GM19239 (cell line): ENCODE measurements around the gene EPHA6.
"Not testable (repeated sequence)": the region's sequence is repeated elsewhere in the genome, so short reads cannot be mapped to it uniquely, and the experiment has no call there.

Experiments
- DNase-seq: peaks from one replicate; pipeline ENCODE4 v3.0.0; 2011; ENCODE audit warnings: low spot score; ENCODE audit not compliant: insufficient read length
- FAIRE-seq: peaks from 2 replicates; lab custom pipeline; 2011; peaks lifted over from hg19 to GRCh38; lab: Jason Lieb, UNC

The EPHA6 gene

DNA sequence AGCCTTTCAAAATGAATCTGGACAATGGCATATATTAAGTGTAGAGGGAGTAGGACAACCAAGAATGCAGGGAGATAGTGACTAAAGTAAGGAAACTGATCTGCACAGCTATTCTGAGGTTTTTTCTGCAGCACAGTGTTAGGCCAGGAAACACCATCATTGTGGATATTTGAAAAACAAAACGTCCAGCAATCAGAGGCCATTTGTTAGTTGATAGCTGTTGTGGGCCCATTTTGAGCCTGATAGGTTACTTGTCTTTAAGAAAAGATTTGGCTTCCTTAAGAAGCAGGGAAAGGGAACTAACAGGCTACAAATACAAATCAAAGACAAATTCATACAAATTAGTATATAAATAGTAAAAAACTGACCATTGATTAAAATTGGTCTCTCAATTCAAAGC is 574.4 kb downstream of the EPHA6 start:
- DNase-seq (no peak), FAIRE-seq (no peak)

DNA sequence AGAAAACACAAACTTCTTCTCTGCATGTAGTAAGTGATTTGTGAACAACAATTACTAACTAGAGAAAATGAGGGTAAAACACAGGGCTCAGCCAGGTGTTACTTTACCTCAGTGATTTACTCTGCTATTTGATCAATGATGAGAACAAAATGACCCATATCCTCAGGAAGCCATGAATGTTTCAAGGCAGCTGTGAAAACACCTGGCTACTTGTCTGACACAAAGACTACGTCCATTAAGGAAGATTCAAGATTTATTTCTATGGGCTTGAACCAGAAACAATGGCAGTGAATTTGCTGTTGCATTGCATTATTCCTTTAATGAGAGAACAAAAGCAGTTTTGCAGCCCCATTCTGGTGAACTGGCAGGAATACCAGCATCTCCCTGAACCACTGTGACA is 575.5 kb downstream of the EPHA6 start:
- DNase-seq (no peak), FAIRE-seq (no peak)

DNA sequence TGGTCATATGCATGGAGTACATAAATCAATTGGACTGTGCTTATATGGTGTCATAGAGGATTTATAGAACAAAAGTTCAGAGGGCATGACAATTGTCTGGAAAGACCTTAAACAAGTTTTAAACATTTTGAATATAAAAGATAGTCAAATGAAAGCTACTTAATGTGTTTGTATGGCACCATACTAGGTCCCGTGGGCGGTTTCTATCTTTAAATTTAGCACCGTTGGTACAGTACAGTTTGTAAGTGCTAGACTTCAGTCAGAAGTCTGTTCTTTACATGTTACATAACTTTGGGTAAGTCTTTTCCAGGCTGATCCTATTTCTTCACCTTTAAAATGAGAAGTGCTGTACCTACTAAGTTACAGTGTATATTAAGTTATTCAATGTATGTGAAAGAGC is 576.8 kb downstream of the EPHA6 start:
- DNase-seq (no peak), FAIRE-seq (no peak)

DNA sequence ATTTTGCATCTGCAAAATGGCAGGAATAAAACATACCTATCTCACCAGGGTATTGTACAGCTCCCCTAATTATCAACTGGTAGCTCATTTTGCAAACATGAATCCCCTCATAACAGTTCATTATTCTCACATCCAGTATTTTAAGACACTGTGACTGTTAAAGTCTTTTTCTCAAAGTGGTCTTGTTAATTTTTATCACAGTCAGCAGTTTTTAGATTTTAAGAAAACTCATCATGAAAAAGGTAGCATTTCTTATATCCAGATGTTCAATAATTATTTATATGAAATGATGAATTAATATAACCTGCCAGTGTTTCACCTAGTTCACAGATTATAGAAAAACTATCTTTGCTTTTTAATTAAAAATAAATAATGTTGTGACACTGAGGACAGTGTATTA is 595.2 kb downstream of the EPHA6 start:
- no peak for DNase-seq
- no peak for FAIRE-seq

DNA sequence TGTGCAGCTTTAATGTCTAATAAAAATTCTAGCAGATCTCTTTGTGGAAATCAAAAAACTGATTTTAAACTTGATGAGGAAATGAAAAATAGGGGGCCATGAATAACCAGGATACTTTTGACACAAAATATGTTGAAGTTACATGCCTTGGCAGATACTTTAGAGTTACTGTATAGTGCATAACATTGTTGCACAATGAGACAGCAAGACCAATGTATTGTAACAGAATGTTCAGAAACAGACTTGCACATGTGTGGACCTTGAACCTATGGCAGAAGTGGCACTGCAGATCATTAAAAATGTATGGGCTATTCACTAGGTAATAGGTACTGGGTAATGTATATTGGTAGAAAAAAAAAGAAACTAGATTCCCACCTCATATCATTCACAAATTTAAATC is 607.2 kb downstream of the EPHA6 start:
- no peak for FAIRE-seq
- no peak for DNase-seq

DNA sequence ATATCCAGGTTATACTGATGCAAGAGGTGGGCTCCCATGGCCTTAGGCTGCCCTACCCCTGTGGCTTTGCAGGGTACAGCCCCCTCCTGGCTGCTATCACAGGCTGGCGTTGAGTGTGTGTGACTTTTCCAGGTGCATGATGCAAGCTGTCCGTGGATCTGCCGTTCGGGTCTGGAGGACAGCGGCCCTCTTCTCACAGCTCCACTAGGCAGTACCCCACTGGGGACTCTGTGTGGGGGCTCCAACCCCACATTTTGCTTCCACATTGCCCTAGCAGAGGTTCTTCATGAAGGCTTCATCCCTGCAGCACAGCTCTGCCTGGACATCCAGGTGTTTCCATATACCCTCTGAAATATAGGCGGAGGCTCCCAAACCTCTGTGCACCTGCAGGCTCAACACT is 610.6 kb downstream of the EPHA6 start:
- DNase-seq (no peak), FAIRE-seq (no peak)

DNA sequence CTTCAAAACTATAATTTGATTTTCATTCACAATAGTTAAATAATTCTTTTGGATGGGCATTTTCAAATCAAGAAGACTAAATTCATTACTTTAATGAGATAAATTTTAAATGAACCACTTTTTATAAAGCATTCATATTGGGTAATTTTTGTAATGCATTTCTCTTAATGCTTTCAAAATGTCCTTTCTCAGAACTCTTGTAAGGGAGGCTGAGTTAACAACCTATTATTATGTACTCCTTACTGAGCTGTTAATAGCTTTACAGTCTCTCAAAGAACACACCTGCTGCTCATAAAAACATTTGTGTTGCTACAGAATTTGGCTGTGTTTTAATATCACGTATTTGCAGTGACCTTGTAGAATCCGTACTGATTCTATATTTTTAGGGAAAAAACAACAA is 616.2 kb downstream of the EPHA6 start:
- DNase-seq (no peak), FAIRE-seq (no peak)

DNA sequence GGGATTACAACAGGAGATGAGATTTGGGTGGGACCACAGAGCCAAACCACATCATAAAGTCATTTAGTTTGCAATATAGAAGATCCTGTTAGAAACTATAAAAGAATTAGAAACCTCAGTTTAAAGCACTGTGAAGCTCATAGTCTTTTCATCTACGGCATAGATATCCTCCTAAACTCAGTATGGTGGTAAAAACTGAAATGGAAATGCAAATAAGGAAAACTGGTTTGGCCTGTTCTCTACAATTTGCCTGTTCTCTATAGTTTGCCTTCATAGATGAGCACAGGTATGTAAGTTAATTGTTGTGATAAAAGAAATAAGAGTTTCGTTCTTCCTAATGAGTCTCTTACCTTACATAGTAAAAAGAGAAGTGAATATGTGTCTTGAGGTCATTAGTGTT is 618.5 kb downstream of the EPHA6 start:
- no peak for FAIRE-seq
- no peak for DNase-seq

DNA sequence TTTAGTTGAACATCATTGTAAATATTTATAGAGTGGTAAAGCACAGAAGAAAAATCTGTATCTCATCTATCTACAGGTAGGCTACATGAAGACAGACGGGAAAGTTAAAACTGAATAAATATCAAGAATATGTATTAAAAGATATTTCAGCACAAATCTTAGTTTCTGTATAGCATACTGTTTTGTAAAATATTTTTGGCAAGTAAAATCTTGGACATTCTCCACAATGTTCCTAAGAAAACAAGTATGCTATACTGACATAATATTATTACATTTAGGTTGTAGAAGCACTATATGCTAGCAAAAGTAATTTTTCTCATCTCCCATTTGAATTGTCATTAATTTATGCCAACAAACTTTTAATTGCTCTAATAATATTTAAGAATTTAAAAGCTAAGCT is 623.7 kb downstream of the EPHA6 start:
- DNase-seq = no peak
- FAIRE-seq = no peak

DNA sequence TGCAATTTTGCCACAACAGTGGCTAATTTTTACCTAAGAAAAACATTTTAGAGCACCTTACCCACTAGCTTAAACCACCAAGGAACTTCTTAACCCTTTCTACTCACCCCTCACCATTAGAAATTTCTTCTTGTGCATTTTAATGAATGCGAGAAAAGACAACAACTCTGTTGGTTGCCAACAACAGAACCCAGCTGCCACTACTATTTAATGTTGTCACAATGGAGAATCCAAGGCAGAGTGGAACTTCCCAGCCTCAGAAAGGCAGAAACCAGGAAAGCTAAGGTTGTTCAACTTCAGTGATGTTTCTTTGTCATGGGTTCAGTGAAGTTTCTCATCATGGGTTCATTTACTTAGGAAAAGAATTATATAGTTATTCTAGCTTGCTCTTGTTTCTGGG is 625.0 kb downstream of the EPHA6 start:
- FAIRE-seq (no peak), DNase-seq (no peak)

DNA sequence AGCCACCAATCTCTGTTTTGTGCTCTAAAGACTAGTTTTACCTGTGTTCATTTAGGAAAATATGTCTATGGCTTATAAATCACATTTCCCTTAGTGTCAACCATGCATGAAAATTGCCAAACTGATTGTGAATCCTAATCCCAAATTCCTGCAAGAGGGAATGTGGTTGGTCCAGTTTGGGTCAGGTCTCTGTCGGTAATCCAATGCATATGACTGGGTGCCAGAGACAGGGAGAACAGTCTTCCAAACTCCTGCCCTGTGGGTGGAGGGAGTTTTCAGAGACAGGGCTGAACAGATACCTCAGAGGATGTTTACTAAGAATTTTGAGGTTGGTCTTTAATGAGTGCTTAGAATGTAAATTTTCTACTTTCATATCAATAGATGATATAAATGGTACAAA is 649.6 kb downstream of the EPHA6 start:
- no peak for DNase-seq
- no peak for FAIRE-seq

DNA sequence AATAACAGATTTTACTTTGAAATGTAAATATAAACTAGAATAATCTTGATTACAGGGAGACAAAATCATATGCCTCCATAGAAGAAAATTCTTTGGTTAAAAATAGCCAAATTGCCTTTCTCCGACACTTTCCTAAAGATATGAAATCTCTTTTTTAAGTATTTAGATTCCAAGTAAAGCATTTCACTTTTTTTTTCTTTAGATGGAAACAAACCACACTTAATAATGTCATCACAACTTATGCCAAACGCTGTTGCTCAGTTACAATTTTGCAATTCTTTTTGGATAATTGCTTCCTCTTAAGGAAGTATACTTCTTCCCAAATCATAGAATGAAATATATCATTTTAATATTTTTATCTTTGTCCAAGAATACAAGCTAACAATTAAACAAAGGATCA is 656.1 kb downstream of the EPHA6 start:
- FAIRE-seq (no peak), DNase-seq (no peak)

DNA sequence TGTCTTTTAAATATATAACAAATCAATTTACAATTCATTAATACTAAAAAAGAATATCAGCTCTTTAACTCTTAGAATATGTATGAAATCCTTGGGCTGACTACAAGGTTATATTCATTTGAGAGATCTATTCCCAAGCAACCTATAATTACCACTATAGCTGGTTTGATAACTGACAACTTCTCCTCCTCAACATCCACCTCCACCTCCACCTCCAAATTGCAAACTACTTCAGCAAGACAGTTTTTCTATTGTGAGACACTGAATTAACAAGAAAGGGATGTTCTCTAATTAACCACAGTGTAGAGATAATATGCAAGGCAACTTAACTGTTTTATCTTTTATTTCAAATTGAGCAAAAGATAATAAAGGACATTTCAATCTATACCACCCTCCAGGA is 665.3 kb downstream of the EPHA6 start:
- DNase-seq (no peak), FAIRE-seq (no peak)

DNA sequence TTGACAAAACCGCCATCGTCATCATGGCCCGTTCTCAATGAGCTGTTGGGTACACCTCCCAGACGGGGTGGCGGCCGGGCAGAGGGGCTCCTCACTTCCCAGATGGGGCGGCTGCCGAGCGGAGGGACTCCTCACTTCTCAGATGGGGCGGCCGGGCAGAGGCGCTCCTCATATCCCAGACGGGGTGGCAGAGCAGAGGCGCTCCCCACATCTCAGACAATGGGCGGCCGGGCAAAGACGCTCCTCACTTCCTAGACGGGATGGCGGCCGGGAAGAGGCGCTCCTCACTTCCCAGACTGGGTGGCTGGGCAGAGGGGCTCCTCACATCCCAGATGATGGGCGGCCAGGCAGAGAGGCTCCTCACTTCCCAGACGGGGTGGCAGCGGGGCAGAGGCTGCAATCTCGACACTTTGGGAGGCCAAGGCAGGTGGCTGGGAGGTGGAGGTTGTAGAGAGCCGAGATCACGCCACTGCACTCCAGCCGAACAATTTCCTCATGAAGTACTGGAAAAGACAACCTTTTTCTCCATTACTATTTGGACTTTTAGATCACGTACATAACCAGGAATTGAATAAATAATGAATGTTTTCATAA is 666.4 kb downstream of the EPHA6 start:
- not testable (repeated sequence) for DNase-seq, FAIRE-seq

DNA sequence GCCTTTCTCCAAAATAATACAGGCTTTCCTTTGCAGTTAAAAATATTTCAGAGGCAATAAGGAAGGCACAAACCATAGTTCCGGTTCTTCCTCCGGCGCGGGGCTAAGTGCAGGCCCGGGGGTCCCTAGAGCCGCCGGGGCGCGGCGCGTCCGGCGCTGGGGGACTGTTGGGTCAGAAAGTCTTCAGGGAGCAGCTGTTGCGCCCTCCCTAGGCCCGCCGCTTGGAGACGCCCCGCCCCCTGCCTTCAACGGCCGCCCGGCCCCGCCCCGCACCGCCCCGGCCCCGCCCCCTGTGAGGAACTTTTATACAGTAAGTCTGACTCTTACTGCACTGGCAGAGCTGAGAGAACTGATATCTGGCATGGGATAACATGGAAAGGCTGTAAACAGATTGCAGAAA is 667.0 kb downstream of the EPHA6 start:
- DNase-seq (no peak), FAIRE-seq (no peak)

DNA sequence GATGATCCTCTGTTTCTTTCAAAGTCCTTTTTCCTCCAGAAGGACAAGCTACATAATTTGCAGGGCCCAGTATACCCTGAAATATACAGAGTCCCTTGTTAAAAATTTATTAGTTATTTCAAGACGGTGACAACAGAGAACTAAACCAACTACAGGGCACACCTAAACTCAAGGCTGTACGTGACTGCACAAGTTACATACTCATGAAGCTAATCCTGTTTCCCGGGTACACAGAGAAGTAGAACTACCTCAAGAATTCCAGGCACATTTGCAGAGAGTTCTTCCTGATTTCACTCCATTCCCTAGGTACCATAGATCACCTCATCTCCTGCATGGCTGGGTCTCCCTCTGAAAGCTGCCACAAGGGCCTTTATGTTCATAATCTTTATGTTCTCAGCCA is 670.8 kb downstream of the EPHA6 start:
- DNase-seq (no peak), FAIRE-seq (no peak)

DNA sequence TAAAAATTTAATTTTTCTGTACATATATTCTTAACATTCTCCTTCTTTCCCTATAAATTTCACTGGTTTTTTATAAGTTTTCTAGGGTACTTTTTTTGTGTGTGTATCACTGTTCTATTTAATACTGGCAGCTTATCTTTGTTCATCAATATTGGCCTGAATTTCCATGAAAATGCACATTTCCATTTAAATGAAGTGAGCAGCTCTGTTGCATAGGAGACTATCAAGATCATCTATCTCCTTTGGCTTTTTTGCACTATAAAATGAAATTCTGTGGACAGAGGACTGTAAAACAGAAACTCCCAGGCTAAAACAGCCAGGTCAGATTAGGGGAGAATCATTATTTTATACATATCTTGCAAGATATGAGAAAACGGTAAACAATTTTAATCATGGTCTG is 673.2 kb downstream of the EPHA6 start:
- FAIRE-seq (no peak), DNase-seq (no peak)

DNA sequence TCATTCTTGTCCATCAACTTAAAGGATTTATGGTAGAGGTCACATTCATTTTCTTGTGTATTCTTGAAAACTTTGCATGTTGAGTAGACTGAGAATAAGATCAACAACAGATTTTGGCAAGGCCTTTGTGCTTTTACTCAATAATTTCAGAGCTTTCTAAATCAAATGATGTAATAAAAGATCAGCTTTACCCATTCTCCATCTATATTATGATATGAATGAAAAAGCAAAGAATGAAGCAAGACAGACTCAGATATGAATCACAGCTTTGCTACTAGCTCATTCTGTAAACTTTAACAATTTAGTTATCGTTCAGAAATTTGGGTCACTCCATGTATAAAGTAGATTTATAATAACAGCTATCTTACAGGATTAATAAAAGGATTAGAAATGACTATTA is 674.3 kb downstream of the EPHA6 start:
- no peak for DNase-seq
- FAIRE-seq = no peak

DNA sequence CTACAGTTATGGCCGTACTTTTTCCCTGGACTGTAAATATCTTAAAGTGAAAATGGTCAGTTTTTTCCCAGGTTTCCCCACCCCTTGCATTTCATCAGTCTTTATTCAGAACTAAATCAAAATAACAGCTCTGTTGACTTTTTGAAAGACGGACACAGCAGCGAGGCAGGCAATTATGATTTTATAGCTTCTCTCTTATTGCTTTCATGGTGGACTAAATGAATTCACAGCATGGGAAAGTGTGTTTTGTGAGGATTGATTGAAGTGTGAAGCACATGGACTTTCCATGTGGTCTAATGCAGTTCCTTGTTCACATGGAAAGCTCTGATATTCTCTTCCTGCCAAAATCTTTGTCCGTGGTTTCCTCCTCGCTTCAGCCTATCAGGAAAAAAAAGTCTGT is 681.5 kb downstream of the EPHA6 start:
- FAIRE-seq = no peak
- no peak for DNase-seq

DNA sequence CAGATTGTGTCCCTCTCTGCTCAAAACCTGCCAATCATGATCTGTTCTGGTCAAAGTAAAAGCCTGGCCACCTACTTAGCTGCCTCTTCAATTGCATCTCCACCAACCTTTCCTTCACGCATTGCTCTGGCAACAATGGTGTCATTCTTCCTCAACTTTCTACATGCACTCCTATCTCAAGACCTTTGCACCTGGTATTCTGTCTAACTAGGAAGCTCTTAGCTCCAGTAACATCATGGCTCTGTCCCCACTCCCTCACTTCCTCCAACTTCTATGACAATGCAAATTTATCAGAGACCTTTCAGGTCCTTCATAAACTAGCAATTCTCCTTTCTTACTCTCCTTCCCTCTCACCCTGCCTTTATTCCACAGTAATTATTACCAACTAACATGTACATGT is 682.7 kb downstream of the EPHA6 start:
- FAIRE-seq (no peak), DNase-seq (no peak)

DNA sequence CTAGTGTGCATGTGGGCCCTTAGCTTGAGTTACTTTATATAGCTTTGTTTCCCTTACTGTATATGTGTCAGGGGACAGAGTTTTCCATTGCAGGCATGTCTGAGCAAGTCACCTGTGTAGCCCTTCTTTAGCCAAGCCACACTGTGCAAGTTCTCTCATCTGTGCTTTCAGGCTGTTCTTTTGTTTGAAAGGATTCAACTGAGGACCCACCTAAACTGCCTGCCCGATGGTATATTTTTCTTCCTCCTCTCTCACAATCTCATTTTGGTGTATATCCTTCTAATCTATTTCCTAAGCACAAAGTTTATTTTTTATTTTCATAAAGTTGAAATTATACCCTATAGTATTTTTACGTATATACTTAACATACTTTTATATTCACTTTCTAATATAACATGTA is 690.1 kb downstream of the EPHA6 start:
- no peak for FAIRE-seq
- no peak for DNase-seq

DNA sequence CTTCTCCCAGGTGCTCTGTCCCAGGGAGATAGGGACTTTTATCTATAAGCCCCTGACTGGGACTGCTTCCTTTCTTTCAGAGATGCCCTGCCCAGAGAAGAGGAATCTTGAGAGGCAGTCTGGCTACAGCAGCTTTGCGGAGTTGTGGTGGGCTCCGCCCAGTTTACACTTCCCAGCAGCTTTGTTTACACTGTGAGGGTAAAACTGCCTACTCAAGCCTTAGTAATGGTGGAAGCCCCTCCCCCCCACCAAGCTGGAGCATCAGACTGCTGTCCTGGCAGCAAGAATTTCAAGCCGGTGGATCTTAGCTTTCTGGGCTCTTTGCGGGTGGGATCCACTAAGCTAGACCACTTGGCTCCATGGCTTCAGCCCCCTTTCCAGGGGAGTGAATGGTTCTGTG is 696.4 kb downstream of the EPHA6 start:
- FAIRE-seq (no peak), DNase-seq (no peak)

DNA sequence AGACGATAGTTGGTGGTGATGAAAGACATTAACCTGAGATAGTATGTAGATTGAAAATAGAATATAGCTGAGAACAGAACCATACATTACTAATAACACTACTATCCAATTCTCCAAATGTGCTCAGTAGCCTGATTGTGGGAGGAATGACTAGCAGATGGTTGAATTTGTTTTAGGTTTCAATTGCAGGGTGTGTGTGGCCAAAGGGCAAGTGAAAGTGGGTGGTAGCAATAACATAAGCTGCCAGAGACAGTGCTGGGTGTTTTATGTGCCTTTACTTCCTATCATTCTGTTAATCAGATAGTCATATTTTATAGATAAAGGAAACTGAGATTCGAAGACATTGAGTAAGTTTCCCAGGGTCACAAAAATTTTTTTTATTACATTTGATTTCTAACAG is 700.7 kb downstream of the EPHA6 start:
- DNase-seq (no peak), FAIRE-seq (no peak)
